Muscle layer of colon (tissue), 2 donors: ENCODE data around the gene SPACA5.
"Not testable (repeated sequence)": the region's sequence is repeated elsewhere in the genome, so short reads cannot be mapped to it uniquely, and the experiment has no call there.

Experiments
- H3K27ac ChIP-seq: one replicate; pipeline ENCODE4 v1.7.0; 2013; ENCODE audit warnings: low read depth, mild to moderate bottlenecking, low read length, moderate library complexity
- H3K27me3 ChIP-seq, 2 donors: one replicate each; pipeline ENCODE4 v1.7.0; 2013; ENCODE audit warnings: low read length in 2 of 2, mild to moderate bottlenecking in 2 of 2; ENCODE audit not compliant: insufficient read depth in 2 of 2, control insufficient read depth in 1 of 2
- H3K36me3 ChIP-seq: one replicate; pipeline ENCODE4 v1.7.0; 2013; ENCODE audit warnings: mild to moderate bottlenecking, low read length; ENCODE audit not compliant: insufficient read depth
- H3K4me1 ChIP-seq: one replicate; pipeline ENCODE4 v1.7.0; 2013; ENCODE audit warnings: mild to moderate bottlenecking, low read length; ENCODE audit not compliant: insufficient read depth
- H3K4me3 ChIP-seq, 2 donors: one replicate each; pipeline ENCODE4 v1.7.0; 2013; ENCODE audit warnings: low read length in 2 of 2, low read depth in 1 of 2, mild to moderate bottlenecking in 1 of 2, moderate library complexity in 1 of 2
- H3K9ac ChIP-seq: one replicate; pipeline ENCODE4 v1.7.0; 2013; ENCODE audit warnings: low read length
- H3K9me3 ChIP-seq: one replicate; pipeline ENCODE4 v1.7.0; 2013; ENCODE audit warnings: mild to moderate bottlenecking, low read length
- donor health status: abdominal sarcoma.
- donor health status: Adenocarcinoma of cecum.

Gene SPACA5

GRCh38 chrX:48001260-48001659 lies 5.5 kb upstream of the SPACA5 start:
- H3K4me1 ChIP-seq, result peaks cover 6% of the 10 kb centered on the region
- no peaks in the 10 kb centered on the region for H3K9me3 ChIP-seq
- no peak overlapping the region for H3K4me3 ChIP-seq
- H3K27ac ChIP-seq, result no peak overlapping the region
- no peak overlapping the region for H3K9ac ChIP-seq
- H3K27me3 ChIP-seq, result no peaks in the 10 kb centered on the region
- H3K36me3 ChIP-seq, result no peaks in the 10 kb centered on the region

- H3K4me3 ChIP-seq, result no peak overlapping the region
- H3K4me1 ChIP-seq, result peaks cover 6% of the 10 kb centered on the region
- no peaks in the 10 kb centered on the region for H3K9me3 ChIP-seq
- no peak overlapping the region for H3K27ac ChIP-seq
- H3K9ac ChIP-seq, result no peak overlapping the region
- H3K27me3 ChIP-seq, result no peaks in the 10 kb centered on the region
- no peaks in the 10 kb centered on the region for H3K36me3 ChIP-seq
These were observed 4.5 kb upstream of the SPACA5 start for GRCh38 chrX:48002319-48002718.

GRCh38 chrX:48002929-48003328 lies 3.9 kb upstream of the SPACA5 start:
- H3K27ac ChIP-seq, result no peak overlapping the region
- no peaks in the 10 kb centered on the region for H3K9me3 ChIP-seq
- no peak overlapping the region for H3K9ac ChIP-seq
- peaks cover 6% of the 10 kb centered on the region for H3K4me1 ChIP-seq
- H3K27me3 ChIP-seq, result no peaks in the 10 kb centered on the region
- no peak overlapping the region for H3K4me3 ChIP-seq
- H3K36me3 ChIP-seq, result no peaks in the 10 kb centered on the region

GRCh38 chrX:48003367-48003757 lies 3.4 kb upstream of the SPACA5 start:
- H3K9ac ChIP-seq, result peak overlapping the region; percentile 63
- no peaks in the 10 kb centered on the region for H3K9me3 ChIP-seq
- H3K4me3 ChIP-seq, result peak overlapping the region; percentile 78
- H3K36me3 ChIP-seq, result no peaks in the 10 kb centered on the region
- peaks cover 6% of the 10 kb centered on the region for H3K4me1 ChIP-seq
- peak overlapping the region; percentile 61 for H3K27ac ChIP-seq
- no peaks in the 10 kb centered on the region for H3K27me3 ChIP-seq

GRCh38 chrX:48003758-48004457 lies 2.9 kb upstream of the SPACA5 start, which contains the start of gene ZNF182:
TSS of gene ZNF182 (minus strand) at chrX:48003989. CDS start at chrX:48002609, 1,380 bp downstream.
- Histone ChIP-seq H3K27me3 (no peaks in the 10 kb centered on the region), H3K9me3 (no peaks in the 10 kb centered on the region), H3K4me1 (peaks cover 6% of the 10 kb centered on the region), H3K36me3 (no peaks in the 10 kb centered on the region), H3K27ac (peak within 1 kb of the TSS; percentile 61), H3K9ac (peak within 1 kb of the TSS; percentile 63), H3K4me3 (peak within 1 kb of the TSS; percentile 78)

GRCh38 chrX:48009445-48009960 lies 2.7 kb downstream of the SPACA5 start:
- H3K9me3 ChIP-seq, H3K36me3 ChIP-seq, H3K27ac ChIP-seq, H3K9ac ChIP-seq, H3K4me3 ChIP-seq, H3K27me3 ChIP-seq, H3K4me1 ChIP-seq: not testable (repeated sequence)

GRCh38 chrX:48016583-48017310 lies 10.0 kb downstream of the SPACA5 start:
- not testable (repeated sequence) for H3K27me3 ChIP-seq, H3K27ac ChIP-seq

GRCh38 chrX:48019892-48020291 lies 13.1 kb downstream of the SPACA5 start:
- H3K9ac ChIP-seq, H3K4me1 ChIP-seq: not testable (repeated sequence)

More at GRCh38 chrX:48016583-48017310, 10.0 kb downstream of the SPACA5 start:
- not testable (repeated sequence) for H3K36me3 ChIP-seq, H3K4me1 ChIP-seq, H3K9ac ChIP-seq, H3K9me3 ChIP-seq, H3K4me3 ChIP-seq

GRCh38 chrX:48020472-48020871 lies 13.7 kb downstream of the SPACA5 start:
- not testable (repeated sequence) for H3K27ac ChIP-seq, H3K27me3 ChIP-seq, H3K9me3 ChIP-seq, H3K9ac ChIP-seq, H3K36me3 ChIP-seq, H3K4me3 ChIP-seq, H3K4me1 ChIP-seq

More at GRCh38 chrX:48019892-48020291, 13.1 kb downstream of the SPACA5 start:
- H3K27ac ChIP-seq, H3K9me3 ChIP-seq, H3K4me3 ChIP-seq, H3K36me3 ChIP-seq, H3K27me3 ChIP-seq: not testable (repeated sequence)

GRCh38 chrX:48021026-48021900 lies 14.5 kb downstream of the SPACA5 start:
- no peaks in the 10 kb centered on the region for H3K27me3 ChIP-seq
- no peaks in the 10 kb centered on the region for H3K36me3 ChIP-seq
- H3K9me3 ChIP-seq, result no peaks in the 10 kb centered on the region
- peak overlapping the region; percentile 64 to 83 for H3K4me3 ChIP-seq
- peak overlapping the region; percentile 70 for H3K27ac ChIP-seq
- no peaks in the 10 kb centered on the region for H3K4me1 ChIP-seq
- H3K9ac ChIP-seq, result peak overlapping the region; percentile 60

- no peak overlapping the region for H3K9ac ChIP-seq
- H3K27me3 ChIP-seq, result no peaks in the 10 kb centered on the region
- no peaks in the 10 kb centered on the region for H3K36me3 ChIP-seq
- peak overlapping the region in 1 of 2 donors; percentile 64 for H3K4me3 ChIP-seq
- H3K9me3 ChIP-seq, result no peaks in the 10 kb centered on the region
- no peak overlapping the region for H3K27ac ChIP-seq
- no peaks in the 10 kb centered on the region for H3K4me1 ChIP-seq
These were observed 15.3 kb downstream of the SPACA5 start for GRCh38 chrX:48022100-48022499.
